A673 (cell line): ENCODE data around the gene CDH12. TPM values are rescaled to one million over a fixed set of nuclear protein-coding genes. Genes with fewer than 3 reads are reported as not detected.

ENCODE experiments used
- BruUV-seq: library from RNA; stranded (reverse); fragments of 400-500 nt; replicated peaks from 2 replicates; lab custom pipeline; 2021; lab: Mats Ljungman, UMichigan
- CTCF ChIA-PET: fragments of 300-600 bp; sonication (Branson Sonifier 250); formaldehyde crosslinking; loops from one replicate; lab custom pipeline; 2022; ENCODE audit warnings: antibody characterized with exemption; lab: Charles Lee
- POLR2A ChIA-PET: fragments of 300-600 bp; sonication (Branson Sonifier 250); formaldehyde crosslinking; loops from one replicate; lab custom pipeline; 2022; ENCODE audit warnings: antibody characterized with exemption; ENCODE audit not compliant: low non-redundant PET; lab: Charles Lee
- DNase-seq: peaks from one replicate; pipeline ENCODE4 v3.0.0-alpha.2; 2015; ENCODE audit warnings: low spot score
- H3K27ac ChIP-seq: fragments of 200-600 bp; sonication (generic); 2 replicates; pipeline ENCODE4 v1.5.1; 2016; ENCODE audit warnings: mixed run types, low read depth, mild to moderate bottlenecking, mixed read lengths, antibody characterized with exemption, low read length; ENCODE audit not compliant: poor library complexity, severe bottlenecking
- H3K27me3 ChIP-seq: fragments of 200-600 bp; sonication (generic); replicated peaks from 2 replicates; pipeline ENCODE4 v1.6.1; 2017; ENCODE audit warnings: mixed run types, low read depth, mild to moderate bottlenecking, mixed read lengths, antibody characterized with exemption, low read length; ENCODE audit not compliant: insufficient read depth, poor library complexity
- H3K36me3 ChIP-seq: fragments of 200-600 bp; sonication (generic); 2 replicates; pipeline ENCODE4 v1.6.1; 2016; ENCODE audit warnings: mixed run types, mild to moderate bottlenecking, mixed read lengths, antibody characterized with exemption, low read length; ENCODE audit not compliant: insufficient read depth, poor library complexity, severe bottlenecking
- H3K4me1 ChIP-seq: fragments of 200-600 bp; sonication (generic); 2 replicates; pipeline ENCODE4 v1.6.1; 2017; ENCODE audit warnings: mixed run types, mild to moderate bottlenecking, mixed read lengths, antibody characterized with exemption, low read length; ENCODE audit not compliant: insufficient read depth, poor library complexity, severe bottlenecking
- H3K4me3 ChIP-seq: fragments of 200-600 bp; sonication (generic); 2 replicates; pipeline ENCODE4 v1.5.1; 2016; ENCODE audit warnings: low read depth, mixed run types, mild to moderate bottlenecking, mixed read lengths, low read length; ENCODE audit not compliant: poor library complexity, severe bottlenecking
- H3K9me3 ChIP-seq: fragments of 200-600 bp; sonication (generic); 2 replicates; pipeline ENCODE4 v1.6.1; 2016; ENCODE audit warnings: mixed run types, low read depth, mild to moderate bottlenecking, mixed read lengths, antibody characterized with exemption, low read length; ENCODE audit not compliant: poor library complexity, severe bottlenecking
- EZH2 ChIP-seq: fragments of 200-600 bp; sonication (generic); IDR thresholded peaks from 2 replicates; pipeline ENCODE4 v1.6.1; 2017; ENCODE audit warnings: borderline replicate concordance, low read depth, mild to moderate bottlenecking, mixed read lengths, antibody characterized with exemption, low read length; ENCODE audit not compliant: poor library complexity, severe bottlenecking
- intact Hi-C: fragments of 100-400 bp; cut with micrococcal nuclease; formaldehyde crosslinking; loops from one replicate; pipeline ENCODE4 v1.10.0; 2022; ENCODE audit not compliant: unreplicated experiment
- total RNA-seq: library from RNA; stranded (reverse); gene quantifications from 2 replicates; pipeline ENCODE4 v1.2.3, GENCODE V29; 2021
- TF ChIP-seq, protein P1 (sequence below): fragments of 300-800, 200-600 bp; sonication (generic); conservative IDR thresholded peaks from 2 replicates; pipeline ENCODE4 v1.5.1; 2017; ENCODE audit warnings: low read depth, mild to moderate bottlenecking, antibody characterized with exemption, low read length, moderate library complexity, mixed read lengths

The CDH12 gene
- total RNA-seq, 1 experiment from 2014 or later: 39.5 TPM

DNA sequence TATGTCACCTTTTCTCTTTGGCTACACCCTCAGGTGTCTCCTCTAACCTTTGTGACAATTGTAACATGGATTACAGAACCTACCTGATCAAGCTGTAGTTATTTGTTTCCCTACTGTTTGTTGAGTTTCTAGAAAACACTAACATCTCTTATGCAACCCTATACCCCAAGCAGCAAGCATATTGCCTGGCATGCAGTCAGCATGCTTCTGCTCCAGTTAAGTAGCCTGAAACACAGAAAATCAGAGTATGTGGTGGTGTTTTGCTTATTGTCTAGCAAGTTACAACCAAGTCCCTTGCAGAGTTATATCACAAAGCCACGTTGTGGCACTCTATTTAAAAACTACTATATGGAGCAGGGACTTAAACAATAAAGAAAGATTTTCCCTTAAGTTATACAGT is 131.1 kb downstream of the CDH12 start:
- DNase-seq: no peak
- no peak for TF ChIP-seq EZH2
- TF ChIP-seq, protein P1, sequence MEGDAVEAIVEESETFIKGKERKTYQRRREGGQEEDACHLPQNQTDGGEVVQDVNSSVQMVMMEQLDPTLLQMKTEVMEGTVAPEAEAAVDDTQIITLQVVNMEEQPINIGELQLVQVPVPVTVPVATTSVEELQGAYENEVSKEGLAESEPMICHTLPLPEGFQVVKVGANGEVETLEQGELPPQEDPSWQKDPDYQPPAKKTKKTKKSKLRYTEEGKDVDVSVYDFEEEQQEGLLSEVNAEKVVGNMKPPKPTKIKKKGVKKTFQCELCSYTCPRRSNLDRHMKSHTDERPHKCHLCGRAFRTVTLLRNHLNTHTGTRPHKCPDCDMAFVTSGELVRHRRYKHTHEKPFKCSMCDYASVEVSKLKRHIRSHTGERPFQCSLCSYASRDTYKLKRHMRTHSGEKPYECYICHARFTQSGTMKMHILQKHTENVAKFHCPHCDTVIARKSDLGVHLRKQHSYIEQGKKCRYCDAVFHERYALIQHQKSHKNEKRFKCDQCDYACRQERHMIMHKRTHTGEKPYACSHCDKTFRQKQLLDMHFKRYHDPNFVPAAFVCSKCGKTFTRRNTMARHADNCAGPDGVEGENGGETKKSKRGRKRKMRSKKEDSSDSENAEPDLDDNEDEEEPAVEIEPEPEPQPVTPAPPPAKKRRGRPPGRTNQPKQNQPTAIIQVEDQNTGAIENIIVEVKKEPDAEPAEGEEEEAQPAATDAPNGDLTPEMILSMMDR: no peak
- Histone ChIP-seq H3K4me1 (no peaks in the 10 kb centered on the region), H3K9me3 (no peaks in the 10 kb centered on the region), H3K27me3 (no peaks in the 10 kb centered on the region), H3K27ac (no peak overlapping the region), H3K4me3 (no peak overlapping the region), H3K36me3 (no peaks in the 10 kb centered on the region)
- ChIA-PET CTCF (no interaction called here), POLR2A (no interaction called here)
- intact Hi-C loops: no loop called here
- no TSS peak for BruUV-seq

DNA sequence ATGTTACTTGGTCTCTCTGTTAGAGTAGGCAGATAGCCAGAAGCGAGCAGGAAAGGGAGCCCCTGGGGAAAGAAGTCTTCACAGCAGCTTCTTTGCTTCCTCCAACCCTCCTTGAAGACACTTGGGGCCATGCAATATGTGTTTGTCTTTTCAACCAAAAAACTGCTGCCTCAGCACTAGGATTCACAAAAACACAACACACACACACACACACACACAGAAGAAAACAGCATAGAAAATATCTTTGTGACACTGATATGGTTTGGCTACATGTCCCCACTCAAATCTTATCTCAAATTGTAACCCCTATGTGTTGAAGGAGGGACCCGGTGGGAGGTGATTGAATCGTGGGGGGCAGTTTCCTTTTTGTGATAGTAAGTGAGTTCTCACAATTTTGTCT is 133.3 kb downstream of the CDH12 start:
- TF ChIP-seq, protein P1: no peak
- TF ChIP-seq EZH2: no peak
- Histone ChIP-seq H3K4me1 (no peaks in the 10 kb centered on the region), H3K27me3 (no peaks in the 10 kb centered on the region), H3K27ac (no peak overlapping the region), H3K4me3 (no peak overlapping the region), H3K36me3 (no peaks in the 10 kb centered on the region), H3K9me3 (no peaks in the 10 kb centered on the region)
- ChIA-PET CTCF (no interaction called here), POLR2A (no interaction called here)
- BruUV-seq: no TSS peak
- intact Hi-C loops: no loop called here
- no peak for DNase-seq

DNA sequence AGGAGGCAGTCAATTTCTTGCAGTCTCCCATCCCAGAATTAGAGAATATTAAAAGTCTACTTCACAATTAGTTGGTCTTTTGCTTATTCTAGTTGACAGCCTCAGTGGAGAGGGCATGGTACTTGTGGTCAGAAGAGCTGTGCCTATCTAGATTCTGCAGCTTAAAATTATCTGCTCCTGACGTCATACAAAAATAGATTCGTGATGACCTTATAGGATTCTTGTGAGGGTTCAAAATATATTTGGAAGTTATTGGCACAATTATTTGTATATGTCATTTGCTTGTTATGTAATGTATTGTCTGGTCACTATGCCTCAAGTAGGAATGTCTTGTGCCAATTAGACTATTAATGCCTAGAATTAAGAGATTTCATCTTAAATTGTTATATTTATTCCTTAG is 142.5 kb downstream of the CDH12 start:
- BruUV-seq: no TSS peak
- H3K9me3 ChIP-seq: no peaks in the 10 kb centered on the region
- no peak for DNase-seq
- H3K4me1 ChIP-seq: no peaks in the 10 kb centered on the region
- intact Hi-C loops: no loop called here
- TF ChIP-seq, protein P1: no peak
- no peak for TF ChIP-seq EZH2
- no peak overlapping the region for H3K27ac ChIP-seq
- H3K27me3 ChIP-seq: no peaks in the 10 kb centered on the region
- H3K36me3 ChIP-seq: no peaks in the 10 kb centered on the region
- H3K4me3 ChIP-seq: no peak overlapping the region
- CTCF ChIA-PET: no interaction called here
- POLR2A ChIA-PET: no interaction called here
